Measurements from ENCODE around the gene ZNRF3. TPM values are rescaled to one million over a fixed set of nuclear protein-coding genes. Genes with fewer than 3 reads are reported as not detected.
"Not testable (repeated sequence)": the region's sequence is repeated elsewhere in the genome, so short reads cannot be mapped to it uniquely, and the experiment has no call there.

The ZNRF3 gene
- total RNA-seq, 1 donor from 2014 or later = 23.1 TPM

DNA sequence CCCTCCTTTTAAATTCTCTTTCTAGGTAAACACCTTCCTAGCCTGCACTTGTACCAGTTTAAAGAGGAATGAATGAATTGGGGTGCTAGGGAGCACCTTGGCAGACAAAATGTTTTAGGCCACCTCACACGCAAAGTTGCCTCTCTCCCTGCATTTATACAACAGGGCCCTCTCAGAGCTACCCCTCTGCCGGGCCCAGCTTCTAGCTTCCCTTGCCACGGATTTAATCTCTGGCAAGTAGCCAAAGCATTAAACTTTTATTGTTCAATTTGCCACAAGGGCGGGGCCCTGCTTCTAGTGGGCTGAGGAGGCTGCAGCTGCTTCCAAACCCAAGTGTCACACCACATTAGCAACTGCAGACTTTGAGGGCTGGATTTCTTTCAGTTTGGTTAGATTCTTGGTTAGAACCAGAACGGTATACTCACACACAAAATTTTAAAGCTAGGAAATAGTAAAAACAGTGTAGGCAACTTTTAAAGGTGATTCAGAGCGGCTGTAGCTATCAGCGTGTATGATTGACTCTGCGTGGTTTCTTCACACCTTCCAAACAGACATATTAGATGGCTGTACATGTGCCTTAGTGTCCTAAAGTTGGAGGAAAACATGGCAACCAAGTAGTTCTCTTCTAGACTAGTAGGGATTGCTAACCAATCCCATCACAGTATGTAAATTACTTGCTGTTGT, 196.0 kb downstream of the ZNRF3 start:
- no peak overlapping the region for H3K4me3 Mint-ChIP-seq
- no peaks in the 10 kb centered on the region for H3K27me3 Mint-ChIP-seq
- H3K9me3 Mint-ChIP-seq = no peaks in the 10 kb centered on the region
- H3K36me3 Mint-ChIP-seq = no peaks in the 10 kb centered on the region
- H3K27ac Mint-ChIP-seq = no peak overlapping the region
- DNase-seq (ENCODE audit: extremely low spot score, unreplicated experiment) = no peak
- TF ChIP-seq, protein P1, sequence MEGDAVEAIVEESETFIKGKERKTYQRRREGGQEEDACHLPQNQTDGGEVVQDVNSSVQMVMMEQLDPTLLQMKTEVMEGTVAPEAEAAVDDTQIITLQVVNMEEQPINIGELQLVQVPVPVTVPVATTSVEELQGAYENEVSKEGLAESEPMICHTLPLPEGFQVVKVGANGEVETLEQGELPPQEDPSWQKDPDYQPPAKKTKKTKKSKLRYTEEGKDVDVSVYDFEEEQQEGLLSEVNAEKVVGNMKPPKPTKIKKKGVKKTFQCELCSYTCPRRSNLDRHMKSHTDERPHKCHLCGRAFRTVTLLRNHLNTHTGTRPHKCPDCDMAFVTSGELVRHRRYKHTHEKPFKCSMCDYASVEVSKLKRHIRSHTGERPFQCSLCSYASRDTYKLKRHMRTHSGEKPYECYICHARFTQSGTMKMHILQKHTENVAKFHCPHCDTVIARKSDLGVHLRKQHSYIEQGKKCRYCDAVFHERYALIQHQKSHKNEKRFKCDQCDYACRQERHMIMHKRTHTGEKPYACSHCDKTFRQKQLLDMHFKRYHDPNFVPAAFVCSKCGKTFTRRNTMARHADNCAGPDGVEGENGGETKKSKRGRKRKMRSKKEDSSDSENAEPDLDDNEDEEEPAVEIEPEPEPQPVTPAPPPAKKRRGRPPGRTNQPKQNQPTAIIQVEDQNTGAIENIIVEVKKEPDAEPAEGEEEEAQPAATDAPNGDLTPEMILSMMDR (conservative IDR thresholded peaks at IDR 0.05) = no peak
- peaks cover 35% of the 10 kb centered on the region for H3K4me1 Mint-ChIP-seq (ENCODE audit: unreplicated experiment)

DNA sequence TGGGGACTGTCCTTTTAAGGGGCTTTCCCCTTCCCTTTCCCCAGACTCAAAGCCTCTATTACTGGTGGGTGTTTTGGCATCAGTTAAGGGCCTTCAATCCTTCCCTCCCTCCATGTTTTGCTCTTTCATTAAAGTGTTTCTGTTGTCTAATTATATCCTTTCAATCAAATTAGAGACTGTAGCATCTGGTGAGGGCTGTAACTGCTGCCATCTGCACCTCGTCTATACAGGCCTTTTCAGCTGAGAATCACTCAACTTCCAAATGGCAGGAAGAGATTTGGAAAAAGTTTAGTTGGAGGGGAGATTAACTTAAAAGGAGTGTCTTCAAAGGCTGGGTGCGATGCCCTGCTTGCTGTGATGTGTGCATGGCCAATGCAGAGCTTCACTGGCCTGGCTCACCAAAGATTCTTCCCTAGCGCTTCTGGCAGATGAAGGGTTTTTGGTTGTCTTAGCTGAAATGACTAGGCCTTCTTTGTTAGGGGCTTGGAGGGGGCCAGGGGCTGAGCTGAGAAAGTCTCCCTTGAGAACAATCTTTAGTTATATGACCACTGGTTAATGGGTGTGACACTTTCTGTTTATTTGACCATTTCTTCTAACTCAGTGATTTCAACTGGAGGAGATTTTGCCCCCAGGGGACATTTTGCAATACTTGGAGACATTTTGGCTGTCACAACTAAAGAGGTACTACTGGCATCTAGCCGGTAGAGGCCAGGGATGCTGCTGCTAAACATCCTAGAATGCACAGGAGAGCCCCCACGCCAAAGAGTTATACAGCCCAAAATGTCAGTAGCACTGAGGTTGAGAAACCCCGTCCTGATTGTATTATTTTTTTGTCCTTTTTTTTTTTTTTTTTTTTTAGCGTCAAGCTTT, 197.0 kb downstream of the ZNRF3 start:
- Mint-ChIP-seq H3K27ac (peak overlapping the region; percentile 11), H3K36me3 (no peaks in the 10 kb centered on the region), H3K4me1 (ENCODE audit: unreplicated experiment) (peaks cover 28% of the 10 kb centered on the region), H3K4me3 (no peak overlapping the region), H3K9me3 (no peaks in the 10 kb centered on the region), H3K27me3 (no peaks in the 10 kb centered on the region)
- DNase-seq (ENCODE audit: extremely low spot score, unreplicated experiment) = no peak
- TF ChIP-seq, protein P1 (conservative IDR thresholded peaks at IDR 0.05) = no peak

DNA sequence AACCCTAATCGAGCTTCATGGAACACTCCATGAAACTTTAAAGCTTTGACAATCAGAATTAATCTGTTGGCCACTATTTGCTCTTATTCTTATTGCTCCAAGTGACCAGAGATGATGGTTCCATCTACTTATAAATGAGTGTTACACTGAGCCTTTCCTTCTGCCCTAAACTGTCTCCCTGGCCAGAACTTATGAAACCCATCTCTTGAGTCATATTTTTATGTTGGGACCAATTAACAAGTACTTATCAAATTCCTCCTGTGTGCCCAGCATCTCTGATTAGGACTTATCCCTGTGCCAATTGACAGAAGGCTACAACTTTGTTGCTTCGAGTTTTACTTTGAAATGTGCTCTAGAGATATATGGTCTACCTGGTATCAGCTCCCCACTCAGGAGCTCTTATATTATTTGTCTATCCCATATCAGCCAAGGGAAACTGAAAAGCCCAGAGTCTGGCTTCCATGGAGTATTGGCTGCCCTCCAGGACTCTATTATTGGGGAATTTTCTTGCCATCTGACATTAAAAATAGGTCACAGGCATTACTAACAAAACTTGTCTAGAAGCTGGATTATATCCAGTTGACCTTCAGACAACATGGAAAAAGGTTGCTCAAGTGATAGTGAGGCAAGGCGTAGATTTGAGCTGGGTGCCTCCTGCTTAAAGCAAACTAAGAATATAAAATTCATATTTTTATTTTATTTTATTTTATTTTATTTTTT, 198.3 kb downstream of the ZNRF3 start:
- TF ChIP-seq, protein P1 (conservative IDR thresholded peaks at IDR 0.05) = no peak
- Mint-ChIP-seq H3K27me3 (no peaks in the 10 kb centered on the region), H3K36me3 (no peaks in the 10 kb centered on the region), H3K4me3 (no peak overlapping the region), H3K27ac (no peak overlapping the region), H3K4me1 (ENCODE audit: unreplicated experiment) (peaks cover 28% of the 10 kb centered on the region), H3K9me3 (no peaks in the 10 kb centered on the region)
- DNase-seq (ENCODE audit: extremely low spot score, unreplicated experiment) = no peak

DNA sequence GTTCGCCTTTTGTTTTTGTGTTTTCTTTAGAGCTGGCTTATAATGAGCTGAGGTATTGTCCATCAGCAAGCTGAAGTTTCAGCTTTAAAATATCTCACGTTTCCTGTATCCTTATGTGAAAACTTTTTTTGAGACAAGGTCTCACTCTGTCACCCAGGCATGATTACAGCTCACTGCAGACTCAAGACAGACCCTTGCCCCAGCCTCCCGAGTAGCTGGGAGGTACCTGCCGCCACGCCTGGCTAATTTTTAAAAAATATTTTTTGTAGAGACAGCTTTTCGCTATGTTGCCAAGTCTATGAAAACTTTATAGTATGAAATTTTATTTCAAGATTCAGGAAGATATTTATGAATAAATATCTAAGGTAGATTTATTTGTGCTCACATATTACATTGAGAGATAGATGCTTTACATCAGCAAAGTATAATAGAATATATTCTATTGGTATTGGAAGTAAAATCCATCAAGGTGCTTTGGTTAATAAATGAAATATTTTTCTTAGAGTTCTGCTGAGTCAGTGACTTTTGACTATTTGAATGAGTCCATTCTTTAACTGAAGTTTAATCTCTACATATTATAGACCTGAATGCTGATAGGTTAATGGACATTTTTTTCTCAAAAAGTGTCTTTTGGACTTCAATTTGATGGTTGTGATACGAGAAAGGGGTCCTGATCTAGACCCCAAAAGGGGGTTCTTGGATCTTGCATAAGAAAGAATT, 199.6 kb downstream of the ZNRF3 start:
- DNase-seq (ENCODE audit: extremely low spot score, unreplicated experiment) = no peak
- Mint-ChIP-seq H3K27me3 (no peaks in the 10 kb centered on the region), H3K9me3 (no peaks in the 10 kb centered on the region), H3K27ac (no peak overlapping the region), H3K4me3 (no peak overlapping the region), H3K4me1 (ENCODE audit: unreplicated experiment) (peaks cover 28% of the 10 kb centered on the region), H3K36me3 (no peaks in the 10 kb centered on the region)
- TF ChIP-seq, protein P1 (conservative IDR thresholded peaks at IDR 0.05) = no peak

DNA sequence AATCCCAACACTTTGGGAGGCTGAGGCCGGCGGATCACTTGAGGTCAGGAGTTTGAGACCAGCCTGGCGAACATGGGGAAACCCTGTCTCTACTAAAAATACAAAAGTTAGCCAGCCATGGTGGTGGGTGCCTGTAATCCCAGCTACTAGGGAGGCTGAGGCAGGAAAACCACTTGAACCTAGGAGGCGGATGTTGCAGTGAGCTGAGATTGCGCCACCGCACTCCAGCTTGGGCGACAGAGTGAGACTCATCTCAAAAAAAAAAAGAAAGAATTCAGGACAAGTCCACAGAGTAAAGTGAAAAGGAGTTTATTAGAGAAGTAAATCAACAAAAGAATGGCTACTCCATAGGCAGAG, 200.2 kb downstream of the ZNRF3 start:
- not testable (repeated sequence) for H3K27me3 Mint-ChIP-seq; H3K4me3 Mint-ChIP-seq; H3K9me3 Mint-ChIP-seq; H3K36me3 Mint-ChIP-seq; DNase-seq (ENCODE audit: extremely low spot score, unreplicated experiment); H3K27ac Mint-ChIP-seq
- H3K4me1 Mint-ChIP-seq (ENCODE audit: unreplicated experiment) = peaks cover 23% of the 10 kb centered on the region
